ENCODE measurements around the gene C1QTNF4. TPM values are rescaled to one million over a fixed set of nuclear protein-coding genes. Genes with fewer than 3 reads are reported as not detected.
A peak's percentile ranks its signal among the peaks of the same experiment; 100 is the strongest.

Gene C1QTNF4
- total RNA-seq, 1 donor from 2014 or later = 0.20 TPM

DNA sequence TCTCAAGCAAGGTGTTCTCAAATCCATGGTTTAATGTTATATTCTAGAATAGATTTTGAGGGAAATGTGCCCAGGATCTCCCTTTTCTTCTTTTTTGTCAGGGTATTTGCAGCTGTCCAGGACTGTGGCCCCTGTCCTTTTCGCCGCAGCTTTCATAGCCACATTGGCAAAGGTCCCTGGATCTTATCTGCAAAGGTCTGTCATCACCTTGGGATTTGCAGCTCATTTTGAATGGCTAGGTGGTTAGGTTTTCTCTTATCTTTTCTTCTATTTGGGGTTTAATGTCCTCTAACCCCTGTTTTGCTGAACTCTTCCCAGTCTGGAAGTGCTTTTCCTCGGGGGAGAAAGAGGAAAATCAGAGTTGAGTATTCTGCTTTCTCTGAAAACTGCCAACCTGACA is 11.7 kb upstream of the C1QTNF4 start:
- FAIRE-seq (no peak), DNase-seq (ENCODE audit: low read depth) (no peak)
- Histone ChIP-seq H3K9me3 (ENCODE audit: insufficient read depth, low read depth, low read length) (no peaks in the 10 kb centered on the region), H3K79me2 (ENCODE audit: insufficient read depth, low read length) (no peaks in the 10 kb centered on the region), H2AFZ (ENCODE audit: low read depth, low read length) (no peak overlapping the region), H3K4me2 (ENCODE audit: low read length) (no peak overlapping the region), H3K36me3 (ENCODE audit: insufficient read depth, low read length) (no peaks in the 10 kb centered on the region), H3K27ac (ENCODE audit: low read depth, low read length) (no peak overlapping the region), H4K20me1 (ENCODE audit: insufficient read depth, low read length) (no peaks in the 10 kb centered on the region), H3K27me3 (ENCODE audit: insufficient read depth, low read length) (no peaks in the 10 kb centered on the region), H3K4me1 (ENCODE audit: insufficient read depth, low read length) (peaks cover 20% of the 10 kb centered on the region), H3K9ac (ENCODE audit: low read length) (no peak overlapping the region), H3K4me3 (ENCODE audit: insufficient read depth, low read depth, low read length) (no peak overlapping the region)
- Mint-ChIP-seq H3K9me3 (ENCODE audit: unreplicated experiment) (no peaks in the 10 kb centered on the region), H3K36me3 (ENCODE audit: low read depth, unreplicated experiment) (peaks cover under 1% of the 10 kb centered on the region), H3K4me3 (ENCODE audit: unreplicated experiment) (no peak overlapping the region), H3K27me3 (ENCODE audit: low read depth, unreplicated experiment) (no peaks in the 10 kb centered on the region), H3K4me1 (ENCODE audit: low read depth, unreplicated experiment) (peaks cover 24% of the 10 kb centered on the region), H3K27ac (ENCODE audit: unreplicated experiment) (no peak overlapping the region)
- no peak for TF ChIP-seq EZH2 (IDR thresholded peaks at IDR 0.05; ENCODE audit: insufficient read depth, low read length)
- TF ChIP-seq, protein P1, sequence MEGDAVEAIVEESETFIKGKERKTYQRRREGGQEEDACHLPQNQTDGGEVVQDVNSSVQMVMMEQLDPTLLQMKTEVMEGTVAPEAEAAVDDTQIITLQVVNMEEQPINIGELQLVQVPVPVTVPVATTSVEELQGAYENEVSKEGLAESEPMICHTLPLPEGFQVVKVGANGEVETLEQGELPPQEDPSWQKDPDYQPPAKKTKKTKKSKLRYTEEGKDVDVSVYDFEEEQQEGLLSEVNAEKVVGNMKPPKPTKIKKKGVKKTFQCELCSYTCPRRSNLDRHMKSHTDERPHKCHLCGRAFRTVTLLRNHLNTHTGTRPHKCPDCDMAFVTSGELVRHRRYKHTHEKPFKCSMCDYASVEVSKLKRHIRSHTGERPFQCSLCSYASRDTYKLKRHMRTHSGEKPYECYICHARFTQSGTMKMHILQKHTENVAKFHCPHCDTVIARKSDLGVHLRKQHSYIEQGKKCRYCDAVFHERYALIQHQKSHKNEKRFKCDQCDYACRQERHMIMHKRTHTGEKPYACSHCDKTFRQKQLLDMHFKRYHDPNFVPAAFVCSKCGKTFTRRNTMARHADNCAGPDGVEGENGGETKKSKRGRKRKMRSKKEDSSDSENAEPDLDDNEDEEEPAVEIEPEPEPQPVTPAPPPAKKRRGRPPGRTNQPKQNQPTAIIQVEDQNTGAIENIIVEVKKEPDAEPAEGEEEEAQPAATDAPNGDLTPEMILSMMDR (IDR thresholded peaks at IDR 0.05; ENCODE audit: insufficient read depth, low read depth, low read length) = no peak

GRCh38 chr11:47603295-47603694 is 9.1 kb upstream of the C1QTNF4 start:
- Histone ChIP-seq H3K36me3 (ENCODE audit: insufficient read depth, low read length) (no peaks in the 10 kb centered on the region), H3K27ac (ENCODE audit: low read depth, low read length) (no peak overlapping the region), H3K9ac (ENCODE audit: low read length) (no peak overlapping the region), H3K4me1 (ENCODE audit: insufficient read depth, low read length) (peaks cover 19% of the 10 kb centered on the region), H3K9me3 (ENCODE audit: insufficient read depth, low read depth, low read length) (no peaks in the 10 kb centered on the region), H2AFZ (ENCODE audit: low read depth, low read length) (no peak overlapping the region), H4K20me1 (ENCODE audit: insufficient read depth, low read length) (no peaks in the 10 kb centered on the region), H3K4me2 (ENCODE audit: low read length) (no peak overlapping the region), H3K27me3 (ENCODE audit: insufficient read depth, low read length) (no peaks in the 10 kb centered on the region), H3K79me2 (ENCODE audit: insufficient read depth, low read length) (no peaks in the 10 kb centered on the region), H3K4me3 (ENCODE audit: insufficient read depth, low read depth, low read length) (no peak overlapping the region)
- H3K9me3 Mint-ChIP-seq (ENCODE audit: unreplicated experiment) = no peaks in the 10 kb centered on the region
- no peak overlapping the region for H3K4me3 Mint-ChIP-seq (ENCODE audit: unreplicated experiment)
- no peaks in the 10 kb centered on the region for H3K36me3 Mint-ChIP-seq (ENCODE audit: low read depth, unreplicated experiment)
- DNase-seq (ENCODE audit: low read depth) (peak; percentile 49), FAIRE-seq (no peak)
- peaks cover 23% of the 10 kb centered on the region for H3K4me1 Mint-ChIP-seq (ENCODE audit: low read depth, unreplicated experiment)
- H3K27me3 Mint-ChIP-seq (ENCODE audit: low read depth, unreplicated experiment) = peaks cover 4% of the 10 kb centered on the region
- no peak overlapping the region for H3K27ac Mint-ChIP-seq (ENCODE audit: unreplicated experiment)
- TF ChIP-seq, protein P1 (IDR thresholded peaks at IDR 0.05; ENCODE audit: insufficient read depth, low read depth, low read length) = no peak
- no peak for TF ChIP-seq EZH2 (IDR thresholded peaks at IDR 0.05; ENCODE audit: insufficient read depth, low read length)

GRCh38 chr11:47599902-47600301 is 5.7 kb upstream of the C1QTNF4 start:
- no peaks in the 10 kb centered on the region for H4K20me1 ChIP-seq (ENCODE audit: insufficient read depth, low read length)
- H2AFZ ChIP-seq (ENCODE audit: low read depth, low read length) = no peak overlapping the region
- no peaks in the 10 kb centered on the region for H3K4me1 Mint-ChIP-seq (ENCODE audit: low read depth, unreplicated experiment)
- no peaks in the 10 kb centered on the region for H3K9me3 Mint-ChIP-seq (ENCODE audit: unreplicated experiment)
- H3K9ac ChIP-seq (ENCODE audit: low read length) = no peak overlapping the region
- peaks cover 7% of the 10 kb centered on the region for H3K27me3 ChIP-seq (ENCODE audit: insufficient read depth, low read length)
- H3K9me3 ChIP-seq (ENCODE audit: insufficient read depth, low read depth, low read length) = no peaks in the 10 kb centered on the region
- H3K27ac ChIP-seq (ENCODE audit: low read depth, low read length) = no peak overlapping the region
- TF ChIP-seq, protein P1 (IDR thresholded peaks at IDR 0.05; ENCODE audit: insufficient read depth, low read depth, low read length) = no peak
- no peak for TF ChIP-seq EZH2 (IDR thresholded peaks at IDR 0.05; ENCODE audit: insufficient read depth, low read length)
- FAIRE-seq (no peak), DNase-seq (ENCODE audit: low read depth) (no peak)
- no peak overlapping the region for H3K4me3 Mint-ChIP-seq (ENCODE audit: unreplicated experiment)
- H3K36me3 ChIP-seq (ENCODE audit: insufficient read depth, low read length) = no peaks in the 10 kb centered on the region
- no peak overlapping the region for H3K4me3 ChIP-seq (ENCODE audit: insufficient read depth, low read depth, low read length)
- no peak overlapping the region for H3K27ac Mint-ChIP-seq (ENCODE audit: unreplicated experiment)
- no peaks in the 10 kb centered on the region for H3K4me1 ChIP-seq (ENCODE audit: insufficient read depth, low read length)
- no peaks in the 10 kb centered on the region for H3K79me2 ChIP-seq (ENCODE audit: insufficient read depth, low read length)
- peaks cover 14% of the 10 kb centered on the region for H3K27me3 Mint-ChIP-seq (ENCODE audit: low read depth, unreplicated experiment)
- no peak overlapping the region for H3K4me2 ChIP-seq (ENCODE audit: low read length)
- H3K36me3 Mint-ChIP-seq (ENCODE audit: low read depth, unreplicated experiment) = no peaks in the 10 kb centered on the region
